Hepatocyte (in vitro differentiated cells): ENCODE measurements around the gene RND3.

Experiments used
- CTCF ChIP-seq: fragments of 200-600 bp; sonication (generic); IDR thresholded peaks from 2 replicates; pipeline ENCODE4 v1.5.1; 2016; ENCODE audit warnings: antibody characterized with exemption, mild to moderate bottlenecking; ENCODE audit not compliant: poor library complexity
- EZH2 ChIP-seq: fragments of 200-600 bp; sonication (generic); IDR thresholded peaks from 2 replicates; pipeline ENCODE4 v1.6.1; 2016; ENCODE audit warnings: antibody characterized with exemption, mild to moderate bottlenecking, borderline replicate concordance
- EZH2phosphoT487 ChIP-seq: fragments of 200-600 bp; sonication (generic); IDR thresholded peaks from one replicate; pipeline ENCODE4 v1.6.1; 2018; ENCODE audit warnings: antibody characterized with exemption, mild to moderate bottlenecking, low read depth, moderate library complexity; ENCODE audit not compliant: unreplicated experiment, severe bottlenecking

DNA sequence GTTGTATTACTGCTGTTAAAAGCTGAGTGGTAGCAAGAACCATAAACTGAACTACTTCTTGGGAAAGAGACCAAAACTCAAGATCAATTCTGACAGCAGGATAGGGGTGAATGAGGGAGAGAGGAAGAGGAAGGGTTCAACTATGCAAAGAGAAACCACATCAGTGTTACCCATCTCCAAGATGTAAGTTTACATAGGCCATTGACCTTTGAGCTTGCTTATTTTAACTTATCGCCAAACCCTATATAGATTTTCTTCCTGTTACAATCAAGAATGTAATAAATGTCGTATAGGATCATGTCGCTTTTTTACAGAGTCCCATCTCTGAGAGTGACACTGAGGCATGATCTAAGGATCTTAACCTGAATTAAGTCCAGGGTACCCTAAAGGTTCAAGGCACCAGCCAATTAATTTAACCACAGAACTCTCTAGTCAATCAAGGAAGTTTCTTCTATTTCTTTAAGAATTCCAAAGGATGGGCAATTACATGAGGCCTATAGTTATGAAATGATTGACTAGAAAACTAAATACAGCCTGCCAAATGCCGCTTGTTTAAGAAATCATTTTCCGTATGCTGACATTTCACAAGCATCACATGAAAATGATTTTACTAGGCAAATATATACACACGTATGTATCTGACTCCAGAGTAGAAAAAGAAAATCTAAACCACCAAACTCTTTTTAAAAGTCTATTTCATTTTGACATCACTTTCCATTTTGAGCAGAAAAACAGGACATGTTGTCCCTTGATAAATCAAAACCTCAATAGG, 11.8 kb downstream of the RND3 start:
- TF ChIP-seq CTCF (no peak), EZH2 (no peak), EZH2phosphoT487 (no peak)
